Spinal cord (tissue), 10 donors: ENCODE measurements around the gene SNX21. TPM values are rescaled to one million over a fixed set of nuclear protein-coding genes. Genes with fewer than 3 reads are reported as not detected.

Source experiments
- DNase-seq, 6 donors: peaks; one replicate each; pipeline versions ENCODE4 v3.0.0 to v3.0.0-alpha.2; 2013 to 2015; ENCODE audit warnings: low spot score in 6 of 6, low read depth in 4 of 6
- H3K27ac ChIP-seq: one replicate; pipeline ENCODE4 v1.5.1; 2013; ENCODE audit warnings: low read depth, low read length, control low read depth
- H3K27me3 ChIP-seq: one replicate; pipeline ENCODE4 v1.6.1; 2013; ENCODE audit warnings: low read length; ENCODE audit not compliant: control insufficient read depth, insufficient read depth
- H3K36me3 ChIP-seq: one replicate; pipeline ENCODE4 v1.6.1; 2013; ENCODE audit warnings: low read length; ENCODE audit not compliant: control insufficient read depth, insufficient read depth
- H3K4me1 ChIP-seq: one replicate; pipeline ENCODE4 v1.6.1; 2013; ENCODE audit warnings: low read length; ENCODE audit not compliant: control insufficient read depth, insufficient read depth
- H3K4me3 ChIP-seq: one replicate; pipeline ENCODE4 v1.5.1; 2013; ENCODE audit warnings: low read depth, low read length, control low read depth
- H3K9me3 ChIP-seq: one replicate; pipeline ENCODE4 v1.6.1; 2013; ENCODE audit warnings: low read length; ENCODE audit not compliant: control insufficient read depth, insufficient read depth
- WGBS: methylation state at CpG from one replicate; pipeline ENCODE4 v1.1.5; 2013; ENCODE audit warnings: missing lambda C conversion rate; ENCODE audit not compliant: insufficient coverage; 5-methylcytosine and 5-hydroxymethylcytosine counted together
- polyA plus RNA-seq, 2 donors: library from polyadenylated mRNA; unstranded; fragments of 120-200 nt; gene quantifications; one replicate each; pipeline ENCODE4 v1.2.1, GENCODE V29; 2013; ENCODE audit not compliant: insufficient read length in 2 of 2
- total RNA-seq, 2 donors: library from RNA; depleted of rRNA in 1 of 2; stranded (reverse); fragments of 120-200 nt in 1 of 2; fragments of >200 nt in 1 of 2; gene quantifications; one replicate each; pipeline versions ENCODE4 v1.2.3 to v1.2.4, GENCODE V29; 2013 to 2014
- donor health status: healthy.

SNX21 gene
- total and polyA plus RNA-seq, 4 donors = 23.8 to 40.7 (median 38.1) TPM

DNA sequence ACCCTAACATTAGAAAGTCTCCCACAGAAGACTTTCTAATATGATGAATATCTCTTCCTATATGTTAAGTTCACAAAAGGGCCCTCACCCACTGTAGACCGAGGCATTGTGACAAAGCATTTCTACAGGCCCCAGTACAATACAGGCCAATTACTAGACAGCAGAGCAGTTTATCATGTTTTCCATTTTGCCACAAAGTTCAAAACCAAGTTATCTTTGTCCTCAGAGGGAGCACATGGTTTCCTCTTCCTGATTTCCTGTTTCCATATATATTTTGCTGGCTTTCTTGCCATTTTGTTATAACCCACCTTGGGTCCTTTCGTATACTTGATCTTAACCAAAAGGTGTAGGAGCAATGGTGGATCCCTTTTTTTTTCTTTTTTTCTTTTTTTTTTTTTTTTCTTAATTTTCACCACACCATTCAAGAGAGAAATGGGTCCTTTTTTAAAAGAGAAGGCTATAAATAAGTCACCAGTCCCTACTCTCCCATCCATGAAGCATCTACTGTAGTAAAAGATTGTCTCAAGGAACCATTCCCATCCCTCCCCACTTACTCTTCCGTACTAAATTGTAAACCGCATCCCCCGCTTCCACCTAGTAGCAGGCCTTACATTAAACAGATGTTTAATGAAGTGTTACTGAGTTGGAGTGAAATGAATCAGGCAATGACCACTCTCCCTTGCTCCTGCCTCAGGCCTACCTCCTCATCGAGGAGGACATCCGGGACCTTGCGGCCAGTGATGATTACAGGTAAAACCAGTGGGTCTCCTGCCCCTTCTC is 23.2 kb upstream of the SNX21 start:
- 80% methylated on average over 2 of the region's 8 CpGs for WGBS
- Histone ChIP-seq H3K27ac (no peak overlapping the region), H3K27me3 (no peaks in the 10 kb centered on the region), H3K36me3 (peaks cover 46% of the 10 kb centered on the region), H3K4me3 (no peak overlapping the region), H3K4me1 (peaks cover 11% of the 10 kb centered on the region), H3K9me3 (no peaks in the 10 kb centered on the region)
- no peak for DNase-seq

- no peaks in the 10 kb centered on the region for H3K27me3 ChIP-seq
- DNase-seq = peak; percentile 97 to 100 (median 99)
- H3K4me1 ChIP-seq = peaks cover 11% of the 10 kb centered on the region
- no peaks in the 10 kb centered on the region for H3K9me3 ChIP-seq
- peaks cover 41% of the 10 kb centered on the region for H3K36me3 ChIP-seq
- H3K4me3 ChIP-seq = peak within 1 kb of the TSS; percentile 66
- H3K27ac ChIP-seq = peak within 1 kb of the TSS; percentile 67
- under 1% methylated on average over 65 of the region's 65 CpGs for WGBS
Observed at GRCh38 chr20:45812157-45813005, 21.2 kb upstream of the SNX21 start, which contains the start of gene UBE2C. Gene UBE2C (plus strand): TSS chr20:45812644. CDS start chr20:45812696, 52 bp downstream.

DNA sequence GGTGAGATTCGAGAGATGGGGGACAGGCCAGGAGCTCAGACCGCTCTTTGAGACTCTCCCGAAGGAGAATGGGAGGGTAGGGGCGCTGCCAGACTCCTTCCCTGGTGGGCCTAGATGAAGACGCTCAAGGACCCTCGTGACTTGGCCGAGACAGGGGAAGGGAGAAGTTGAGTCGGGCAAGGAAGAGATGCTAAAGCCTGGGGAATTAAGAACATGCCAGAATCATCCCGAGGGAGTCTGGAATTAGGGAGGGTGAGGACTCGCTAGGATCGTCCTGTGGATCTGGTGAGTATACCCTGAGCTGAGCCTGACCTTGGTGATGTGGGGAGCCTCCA is 20.6 kb upstream of the SNX21 start:
- Histone ChIP-seq H3K27me3 (no peaks in the 10 kb centered on the region), H3K27ac (no peak overlapping the region), H3K36me3 (peaks cover 37% of the 10 kb centered on the region), H3K4me1 (peaks cover 11% of the 10 kb centered on the region), H3K9me3 (no peaks in the 10 kb centered on the region), H3K4me3 (peak overlapping the region; percentile 66)
- 4% methylated on average over 11 of the region's 11 CpGs for WGBS
- DNase-seq = no peak

GRCh38 chr20:45813489-45813888 is 20.1 kb upstream of the SNX21 start:
- WGBS = 61% methylated on average over 4 of the region's 7 CpGs

GRCh38 chr20:45814314-45814713 is 19.3 kb upstream of the SNX21 start:
- no peak overlapping the region for H3K27ac ChIP-seq
- DNase-seq = no peak
- no peaks in the 10 kb centered on the region for H3K9me3 ChIP-seq
- H3K27me3 ChIP-seq = no peaks in the 10 kb centered on the region
- peaks cover 11% of the 10 kb centered on the region for H3K4me1 ChIP-seq
- 85% methylated on average over 2 of the region's 3 CpGs for WGBS
- H3K36me3 ChIP-seq = peaks cover 24% of the 10 kb centered on the region
- no peak overlapping the region for H3K4me3 ChIP-seq

More at GRCh38 chr20:45813489-45813888, 20.1 kb upstream of the SNX21 start:
- Histone ChIP-seq H3K4me3 (peak overlapping the region; percentile 66), H3K27me3 (no peaks in the 10 kb centered on the region), H3K4me1 (peaks cover 11% of the 10 kb centered on the region), H3K9me3 (no peaks in the 10 kb centered on the region), H3K36me3 (peaks cover 32% of the 10 kb centered on the region), H3K27ac (no peak overlapping the region)
- DNase-seq = no peak

DNA sequence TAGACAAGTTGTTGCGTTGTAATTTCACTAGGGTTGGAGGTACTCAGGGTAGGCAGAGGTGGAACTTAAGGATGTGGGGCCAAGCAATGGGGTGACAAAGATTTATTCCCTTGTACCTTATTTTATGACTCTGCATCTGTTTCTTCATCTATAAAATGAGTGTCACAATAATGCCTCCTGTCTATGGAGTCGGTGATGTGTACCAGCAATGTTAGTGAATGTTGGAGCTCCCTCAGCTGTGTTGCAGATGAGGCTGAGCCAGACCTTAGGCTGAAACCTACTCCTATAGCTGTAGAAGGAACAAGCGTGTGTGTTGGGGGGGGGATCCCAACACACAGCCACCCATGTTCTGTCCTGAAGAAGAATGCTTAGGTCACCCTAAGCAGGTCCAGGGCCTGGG is 16.6 kb upstream of the SNX21 start:
- H3K27ac ChIP-seq = no peak overlapping the region

DNA sequence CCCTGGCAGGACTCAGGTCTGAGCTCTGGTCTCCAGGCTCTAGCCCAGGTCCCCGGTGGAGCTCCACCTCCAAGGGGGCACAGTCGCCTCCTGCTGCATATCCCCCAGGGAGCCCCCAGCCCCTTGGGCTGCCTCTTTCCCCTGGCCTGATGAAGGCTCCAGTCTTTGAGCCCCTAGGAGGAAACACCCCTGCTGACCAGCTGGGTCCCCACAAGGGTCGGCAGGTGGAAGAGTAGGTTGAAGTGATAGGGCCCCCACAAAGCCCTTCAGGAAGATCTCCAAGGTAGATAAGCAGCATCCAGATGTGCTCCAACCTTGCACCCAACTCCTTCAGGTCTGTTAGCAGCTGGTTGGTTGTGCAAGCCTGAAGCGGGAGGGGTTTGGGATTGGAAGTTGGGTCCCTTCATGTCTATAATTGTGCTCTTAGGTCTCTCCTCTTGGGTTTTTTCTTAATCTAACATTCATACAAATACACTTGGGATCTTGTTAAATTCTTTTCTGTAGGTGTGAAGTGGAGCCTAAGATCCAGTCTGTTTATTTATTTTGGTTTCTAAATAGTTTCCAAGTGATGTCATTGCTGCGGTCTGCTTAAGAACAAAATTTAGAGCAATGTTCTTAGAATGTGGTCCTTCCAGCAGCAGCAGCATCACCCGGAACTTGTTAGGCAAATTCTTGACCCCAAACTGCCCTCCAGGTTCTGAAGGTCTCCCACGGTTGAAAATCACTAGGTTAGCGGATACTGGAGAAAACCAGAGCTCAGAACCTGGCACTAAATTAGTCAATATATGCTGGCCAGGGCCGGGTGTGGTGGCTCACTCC is 16.0 kb upstream of the SNX21 start:
- DNase-seq = no peak
- H3K27ac ChIP-seq = peak overlapping the region; percentile 19
- no peak overlapping the region for H3K4me3 ChIP-seq
- H3K27me3 ChIP-seq = peaks cover 9% of the 10 kb centered on the region
- H3K4me1 ChIP-seq = peaks cover 12% of the 10 kb centered on the region
- 83% methylated on average over 6 of the region's 9 CpGs for WGBS
- no peaks in the 10 kb centered on the region for H3K9me3 ChIP-seq
- H3K36me3 ChIP-seq = peaks cover 12% of the 10 kb centered on the region

More for the DNA sequence above, 16.6 kb upstream of the SNX21 start:
- Histone ChIP-seq H3K4me3 (no peak overlapping the region), H3K9me3 (no peaks in the 10 kb centered on the region), H3K4me1 (peaks cover 11% of the 10 kb centered on the region), H3K27me3 (peaks cover 4% of the 10 kb centered on the region), H3K36me3 (peaks cover 12% of the 10 kb centered on the region)
- no peak for DNase-seq
- WGBS = no CpG with 5 or more reads among the region's 3 CpGs

DNA sequence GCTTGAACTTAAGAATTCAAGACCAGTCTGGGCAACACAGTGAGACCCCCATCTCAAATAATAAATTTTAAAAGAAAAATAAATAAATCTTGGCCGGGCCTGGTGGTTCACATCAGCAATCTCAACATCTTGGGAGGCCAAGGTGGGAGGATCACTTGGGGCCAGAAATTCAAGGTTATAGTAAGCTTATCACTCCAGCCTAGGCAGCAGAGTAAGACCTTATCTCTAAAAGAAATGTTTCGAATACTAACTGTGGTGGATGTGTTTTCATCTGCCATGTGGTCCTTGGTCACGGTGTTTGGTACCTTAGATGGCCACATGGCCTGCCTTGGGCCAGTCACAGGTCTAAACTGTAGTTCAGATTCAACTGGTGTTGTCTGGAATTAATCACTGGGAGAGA is 15.4 kb upstream of the SNX21 start:
- H3K4me3 ChIP-seq = no peak overlapping the region
- H3K27ac ChIP-seq = no peak overlapping the region
- 100% methylated on average over 1 of the region's 3 CpGs for WGBS
- no peaks in the 10 kb centered on the region for H3K9me3 ChIP-seq
- H3K4me1 ChIP-seq = peaks cover 12% of the 10 kb centered on the region
- H3K27me3 ChIP-seq = peaks cover 16% of the 10 kb centered on the region
- no peak for DNase-seq
- peaks cover 12% of the 10 kb centered on the region for H3K36me3 ChIP-seq

DNA sequence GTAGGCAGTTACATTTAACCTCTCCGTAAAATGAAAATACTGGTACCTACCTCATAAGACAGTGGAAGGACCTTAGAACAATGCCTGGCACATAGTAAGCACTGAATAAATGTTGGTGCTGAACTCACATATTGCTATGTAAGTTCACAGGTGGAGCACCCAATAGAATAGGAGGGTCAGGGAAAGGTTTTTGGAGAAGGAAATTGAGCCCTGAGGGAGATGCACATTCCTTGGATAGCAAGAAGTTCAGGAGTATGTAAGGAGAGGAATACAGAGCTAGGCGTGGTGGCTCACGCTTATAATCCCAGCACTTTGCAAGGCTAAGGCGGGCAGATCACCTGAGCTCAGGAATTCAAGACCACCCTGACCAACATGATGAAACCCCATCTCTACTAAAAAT is 14.1 kb upstream of the SNX21 start:
- Histone ChIP-seq H3K36me3 (peaks cover 12% of the 10 kb centered on the region), H3K27ac (no peak overlapping the region), H3K4me3 (no peak overlapping the region), H3K4me1 (peaks cover 19% of the 10 kb centered on the region), H3K27me3 (peaks cover 28% of the 10 kb centered on the region), H3K9me3 (no peaks in the 10 kb centered on the region)
- no peak for DNase-seq
- 80% methylated on average over 1 of the region's 4 CpGs for WGBS
